SK-N-SH treated with all-trans-retinoic acid at 6 μM for 48 hours (cell line): ENCODE measurements around the gene PCDHGB3.
"Not testable (repeated sequence)": the region's sequence is repeated elsewhere in the genome, so short reads cannot be mapped to it uniquely, and the experiment has no call there.

Source experiments
- ATAC-seq: fragments of 200-7000 bp; cut with Tn5 transposase; 3 replicates; pipeline ENCODE4 v1.9.1; 2020; ENCODE audit warnings: mild to moderate bottlenecking, moderate library complexity
- CSRNP3 ChIP-seq: fragments of 250-450 bp; sonication (Bioruptor Pico); IDR thresholded peaks from 2 replicates; pipeline ENCODE4 v1.5.1; 2021; ENCODE audit warnings: mild to moderate bottlenecking, moderate library complexity
- ESRRG ChIP-seq: fragments of 250-450 bp; sonication (Bioruptor Pico); IDR thresholded peaks from 2 replicates; pipeline ENCODE4 v1.6.1; 2021; ENCODE audit warnings: mild to moderate bottlenecking
- GLIS3 ChIP-seq: fragments of 250-450 bp; sonication (Bioruptor Pico); IDR thresholded peaks from 2 replicates; pipeline ENCODE4 v1.5.0; 2020; ENCODE audit warnings: mild to moderate bottlenecking, moderate library complexity
- ISL1 ChIP-seq: fragments of 250-450 bp; sonication (Bioruptor Pico); IDR thresholded peaks from 2 replicates; pipeline ENCODE4 v2.1.2; 2022; ENCODE audit warnings: mild to moderate bottlenecking, moderate library complexity
- PPARA ChIP-seq: fragments of 250-450 bp; sonication (Bioruptor Pico); IDR thresholded peaks from 2 replicates; pipeline ENCODE4 v1.5.0; 2020; ENCODE audit warnings: mild to moderate bottlenecking, borderline replicate concordance
- RARB ChIP-seq: fragments of 250-450 bp; sonication (Bioruptor Pico); IDR thresholded peaks from 2 replicates; pipeline ENCODE4 v1.8.0; 2021; ENCODE audit warnings: mild to moderate bottlenecking, moderate library complexity
- ZC3H10 ChIP-seq: fragments of 250-450 bp; sonication (Bioruptor Pico); IDR thresholded peaks from 2 replicates; pipeline ENCODE4 v1.5.1; 2021; ENCODE audit warnings: mild to moderate bottlenecking, moderate library complexity
- ZNF8 ChIP-seq: fragments of 450-650 bp; formaldehyde crosslinking; IDR thresholded peaks from 2 replicates; pipeline ENCODE4 v1.5.0; 2020; ENCODE audit warnings: mild to moderate bottlenecking, moderate library complexity
- TF ChIP-seq, protein P1 (sequence below): fragments of 250-450 bp; sonication (Bioruptor Pico); IDR thresholded peaks from 2 replicates; pipeline ENCODE4 v1.5.0; 2020; ENCODE audit warnings: mild to moderate bottlenecking, moderate library complexity
- TF ChIP-seq, protein P2 (sequence below): fragments of 250-450 bp; sonication (Bioruptor Pico); IDR thresholded peaks from 2 replicates; pipeline ENCODE4 v1.8.0; 2020; ENCODE audit warnings: mild to moderate bottlenecking, moderate library complexity, borderline replicate concordance

Gene PCDHGB3

GRCh38 chr5:141328231-141328630, 41.8 kb upstream of the PCDHGB3 start:
- TF ChIP-seq PPARA (no peak), CSRNP3 (CRISPR knock-in tag) (no peak)
- ATAC-seq = no peak

DNA sequence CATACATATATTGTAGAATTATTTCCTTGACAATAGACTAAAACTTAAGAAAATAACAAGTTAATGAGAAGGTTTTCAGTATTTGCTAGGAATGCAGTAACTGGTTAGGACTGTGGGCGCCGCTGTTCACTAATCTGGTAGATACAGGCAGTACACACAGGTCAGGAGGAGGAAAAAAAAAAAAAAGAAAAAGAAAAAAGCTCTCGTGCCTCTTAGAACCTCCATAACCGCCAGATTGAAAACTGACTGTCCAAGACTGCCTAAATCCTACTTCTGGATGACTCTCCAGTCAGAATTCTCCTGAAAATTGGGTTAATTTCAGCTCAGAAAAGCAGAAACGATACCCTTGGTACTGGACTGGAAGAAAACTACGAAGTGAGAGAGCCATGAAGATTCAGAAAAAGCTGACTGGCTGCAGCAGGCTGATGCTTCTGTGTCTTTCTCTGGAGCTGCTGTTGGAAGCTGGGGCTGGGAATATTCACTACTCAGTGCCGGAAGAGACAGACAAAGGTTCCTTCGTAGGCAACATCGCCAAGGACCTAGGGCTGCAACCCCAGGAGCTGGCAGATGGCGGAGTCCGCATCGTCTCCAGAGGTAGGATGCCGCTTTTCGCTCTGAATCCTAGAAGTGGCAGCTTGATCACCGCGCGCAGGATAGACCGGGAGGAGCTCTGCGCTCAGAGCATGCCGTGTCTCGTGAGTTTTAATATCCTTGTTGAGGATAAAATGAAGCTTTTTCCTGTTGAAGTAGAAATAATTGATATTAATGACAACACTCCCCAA, 39.6 kb upstream of the PCDHGB3 start, which contains the start of gene PCDHGA1:
TSS of gene PCDHGA1 (plus strand) at position 216 of the 782 bp plus-strand sequence.
- peak; percentile 75 for ATAC-seq
- TF ChIP-seq, protein P1, sequence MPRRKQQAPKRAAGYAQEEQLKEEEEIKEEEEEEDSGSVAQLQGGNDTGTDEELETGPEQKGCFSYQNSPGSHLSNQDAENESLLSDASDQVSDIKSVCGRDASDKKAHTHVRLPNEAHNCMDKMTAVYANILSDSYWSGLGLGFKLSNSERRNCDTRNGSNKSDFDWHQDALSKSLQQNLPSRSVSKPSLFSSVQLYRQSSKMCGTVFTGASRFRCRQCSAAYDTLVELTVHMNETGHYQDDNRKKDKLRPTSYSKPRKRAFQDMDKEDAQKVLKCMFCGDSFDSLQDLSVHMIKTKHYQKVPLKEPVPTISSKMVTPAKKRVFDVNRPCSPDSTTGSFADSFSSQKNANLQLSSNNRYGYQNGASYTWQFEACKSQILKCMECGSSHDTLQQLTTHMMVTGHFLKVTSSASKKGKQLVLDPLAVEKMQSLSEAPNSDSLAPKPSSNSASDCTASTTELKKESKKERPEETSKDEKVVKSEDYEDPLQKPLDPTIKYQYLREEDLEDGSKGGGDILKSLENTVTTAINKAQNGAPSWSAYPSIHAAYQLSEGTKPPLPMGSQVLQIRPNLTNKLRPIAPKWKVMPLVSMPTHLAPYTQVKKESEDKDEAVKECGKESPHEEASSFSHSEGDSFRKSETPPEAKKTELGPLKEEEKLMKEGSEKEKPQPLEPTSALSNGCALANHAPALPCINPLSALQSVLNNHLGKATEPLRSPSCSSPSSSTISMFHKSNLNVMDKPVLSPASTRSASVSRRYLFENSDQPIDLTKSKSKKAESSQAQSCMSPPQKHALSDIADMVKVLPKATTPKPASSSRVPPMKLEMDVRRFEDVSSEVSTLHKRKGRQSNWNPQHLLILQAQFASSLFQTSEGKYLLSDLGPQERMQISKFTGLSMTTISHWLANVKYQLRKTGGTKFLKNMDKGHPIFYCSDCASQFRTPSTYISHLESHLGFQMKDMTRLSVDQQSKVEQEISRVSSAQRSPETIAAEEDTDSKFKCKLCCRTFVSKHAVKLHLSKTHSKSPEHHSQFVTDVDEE (CRISPR knock-in tag) = no peak
- TF ChIP-seq ESRRG (CRISPR knock-in tag) = no peak
- TF ChIP-seq ZC3H10 = no peak
- no peak for TF ChIP-seq ZNF8 (CRISPR knock-in tag)
- no peak for TF ChIP-seq GLIS3
- TF ChIP-seq RARB = no peak
- TF ChIP-seq, protein P2, sequence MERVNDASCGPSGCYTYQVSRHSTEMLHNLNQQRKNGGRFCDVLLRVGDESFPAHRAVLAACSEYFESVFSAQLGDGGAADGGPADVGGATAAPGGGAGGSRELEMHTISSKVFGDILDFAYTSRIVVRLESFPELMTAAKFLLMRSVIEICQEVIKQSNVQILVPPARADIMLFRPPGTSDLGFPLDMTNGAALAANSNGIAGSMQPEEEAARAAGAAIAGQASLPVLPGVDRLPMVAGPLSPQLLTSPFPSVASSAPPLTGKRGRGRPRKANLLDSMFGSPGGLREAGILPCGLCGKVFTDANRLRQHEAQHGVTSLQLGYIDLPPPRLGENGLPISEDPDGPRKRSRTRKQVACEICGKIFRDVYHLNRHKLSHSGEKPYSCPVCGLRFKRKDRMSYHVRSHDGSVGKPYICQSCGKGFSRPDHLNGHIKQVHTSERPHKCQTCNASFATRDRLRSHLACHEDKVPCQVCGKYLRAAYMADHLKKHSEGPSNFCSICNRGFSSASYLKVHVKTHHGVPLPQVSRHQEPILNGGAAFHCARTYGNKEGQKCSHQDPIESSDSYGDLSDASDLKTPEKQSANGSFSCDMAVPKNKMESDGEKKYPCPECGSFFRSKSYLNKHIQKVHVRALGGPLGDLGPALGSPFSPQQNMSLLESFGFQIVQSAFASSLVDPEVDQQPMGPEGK (CRISPR knock-in tag) = no peak

GRCh38 chr5:141332571-141332970, 37.5 kb upstream of the PCDHGB3 start:
- not testable (repeated sequence) for ATAC-seq

DNA sequence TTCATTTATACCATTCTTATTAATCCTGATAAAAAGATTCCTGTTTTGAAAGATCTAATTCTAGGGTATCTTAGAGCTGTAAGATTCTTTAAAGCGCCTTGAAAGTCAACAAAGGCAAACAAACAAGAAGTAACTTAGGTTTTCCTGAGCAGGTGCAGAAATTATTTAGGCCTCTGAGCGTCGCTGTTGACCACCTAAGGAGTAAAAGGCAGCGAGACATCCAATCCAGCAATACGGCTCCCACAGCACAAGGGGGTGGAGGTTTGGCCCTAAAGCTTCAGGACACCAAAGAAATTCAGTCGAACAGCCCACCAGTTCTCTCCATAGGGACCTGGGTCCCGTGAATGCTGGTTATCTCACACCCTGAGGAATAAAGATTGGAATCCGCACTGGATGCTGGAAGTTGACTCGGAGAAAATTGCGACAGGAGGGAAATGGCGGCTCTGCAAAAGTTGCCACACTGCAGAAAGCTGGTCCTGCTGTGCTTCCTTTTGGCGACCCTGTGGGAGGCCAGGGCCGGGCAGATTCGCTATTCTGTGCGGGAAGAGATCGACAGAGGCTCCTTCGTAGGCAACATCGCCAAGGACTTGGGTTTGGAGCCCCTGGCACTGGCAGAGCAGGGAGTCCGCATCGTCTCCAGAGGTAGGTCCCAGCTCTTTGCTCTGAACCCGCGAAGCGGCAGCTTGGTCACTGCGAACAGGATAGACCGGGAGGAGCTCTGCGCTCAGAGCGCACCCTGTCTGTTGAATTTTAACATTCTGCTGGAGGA, 31.3 kb upstream of the PCDHGB3 start, which contains the start of gene PCDHGA2:
TSS of gene PCDHGA2 (plus strand) at position 223 of the 769 bp plus-strand sequence.
- TF ChIP-seq RARB (no peak), ISL1 (CRISPR knock-in tag) (no peak), GLIS3 (no peak)
- TF ChIP-seq, protein P1 (CRISPR knock-in tag) = no peak
- TF ChIP-seq, protein P2 (CRISPR knock-in tag) = no peak
- 0 out of 3 replicates have a peak, but pooled peaks have one; percentile 25 for ATAC-seq

DNA sequence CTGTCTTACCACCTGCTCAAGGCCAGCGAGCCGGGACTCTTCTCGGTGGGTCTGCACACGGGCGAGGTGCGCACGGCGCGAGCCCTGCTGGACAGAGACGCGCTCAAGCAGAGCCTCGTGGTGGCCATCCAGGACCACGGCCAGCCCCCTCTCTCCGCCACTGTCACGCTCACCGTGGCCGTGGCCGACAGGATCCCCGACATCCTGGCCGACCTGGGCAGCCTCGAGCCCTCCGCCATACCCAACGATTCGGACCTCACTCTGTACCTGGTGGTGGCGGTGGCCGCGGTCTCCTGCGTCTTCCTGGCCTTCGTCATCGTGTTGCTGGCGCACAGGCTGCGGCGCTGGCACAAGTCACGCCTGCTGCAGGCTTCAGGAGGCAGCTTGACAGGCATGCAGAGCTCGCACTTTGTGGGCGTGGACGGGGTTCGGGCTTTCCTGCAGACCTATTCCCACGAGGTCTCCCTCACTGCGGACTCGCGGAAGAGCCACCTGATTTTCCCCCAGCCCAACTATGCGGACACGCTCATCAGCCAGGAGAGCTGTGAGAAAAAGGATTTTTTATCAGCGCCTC, 29.2 kb upstream of the PCDHGB3 start:
- ATAC-seq = not testable (repeated sequence)
